Measurements from ENCODE around the gene TANK. TPM values are rescaled to one million over a fixed set of nuclear protein-coding genes. Genes with fewer than 3 reads are reported as not detected.

TANK gene
- total and polyA plus RNA-seq, 2 of the 13 experiments (the other 11 are each of a cell fraction or from before 2014, with no cell fraction given): 66.9 to 96.1 TPM

DNA sequence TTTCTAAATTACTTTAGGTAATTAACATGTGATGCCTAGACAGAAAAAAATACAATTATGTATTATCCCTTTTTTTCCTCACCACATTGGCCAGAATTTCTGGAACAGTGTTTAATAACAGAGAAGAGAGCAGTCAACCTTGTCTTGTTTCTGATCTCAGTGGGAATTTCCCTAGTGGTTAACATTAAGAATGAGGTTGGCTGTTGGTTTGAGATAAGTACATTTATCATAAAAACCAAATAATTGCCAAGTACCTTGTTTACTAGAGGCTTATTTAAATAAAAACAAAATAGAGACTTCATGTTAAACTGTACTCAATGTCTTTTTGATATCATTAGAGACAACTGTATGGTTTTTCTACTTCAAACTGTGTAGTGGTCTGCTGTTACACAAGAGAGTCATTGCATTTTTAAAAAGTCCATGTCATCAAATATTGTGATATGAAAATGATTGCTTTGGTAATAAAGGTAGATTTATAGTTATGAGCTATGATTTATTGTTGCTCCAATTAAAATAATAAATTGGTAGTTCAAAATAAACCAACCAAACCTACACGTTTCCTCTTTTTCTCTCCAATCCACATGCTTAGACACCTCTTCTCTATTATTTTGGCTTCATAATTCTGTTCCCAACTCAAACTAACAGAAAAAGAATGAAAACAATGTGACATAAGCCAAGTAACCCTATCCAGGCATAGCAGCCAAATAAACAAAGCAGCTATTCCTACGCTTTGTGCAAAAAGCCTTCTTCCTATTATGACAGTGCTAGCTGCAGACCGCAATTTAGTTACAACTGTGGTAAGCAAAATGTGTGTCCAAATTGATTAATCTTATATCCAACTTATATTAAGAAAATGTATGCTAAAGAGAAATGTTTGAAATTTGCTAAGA lies 20.9 kb upstream of the TANK start:
- Histone ChIP-seq H3K4me3 (replicated peaks in 1 of 3; ENCODE audit: insufficient read depth in 1 of 3, low read depth in 2 of 3, low read length in 3 of 3) (no peak overlapping the region), H3K36me3 (replicated peaks in 1 of 2; ENCODE audit: control insufficient read depth in 1 of 2, insufficient read depth in 2 of 2, low read length in 2 of 2) (no peaks in the 10 kb centered on the region), H3K9ac (ENCODE audit: insufficient read depth, low read depth, low read length) (no peak overlapping the region), H2AFZ (ENCODE audit: low read length) (no peak overlapping the region), H4K20me1 (ENCODE audit: insufficient read depth, low read length) (no peaks in the 10 kb centered on the region), H3K4me2 (ENCODE audit: low read depth, low read length) (no peak overlapping the region), H3K9me3 (ENCODE audit: low read length) (no peaks in the 10 kb centered on the region), H3K79me2 (ENCODE audit: insufficient read depth, low read length) (no peaks in the 10 kb centered on the region), H3K4me1 (ENCODE audit: insufficient read depth, low read length) (peaks cover 21% of the 10 kb centered on the region), H3K27me3 (ENCODE audit: control insufficient read depth in 1 of 2, insufficient read depth in 2 of 2, low read length in 2 of 2) (no peaks in the 10 kb centered on the region), H3K27ac (ENCODE audit: extremely low read length, insufficient read depth, low read length) (no peak overlapping the region)
- in situ Hi-C loops (cut with HindIII; ENCODE audit: extremely low pct_ligation_motif_present, low pct_unique_long_range_greater_than_20kb): no loop called here
- DNase-seq (ENCODE audit: low spot score) (no peak), FAIRE-seq (no peak), ATAC-seq (no peak)
- ChIA-PET POLR2A (no interaction called here), CTCF (ENCODE audit: low intra/inter-chr PET ratio, low total read pairs) (no interaction called here)
- no TSS peak for BruUV-seq (replicated peaks)
- intact Hi-C loops (cut with micrococcal nuclease; ENCODE audit: unreplicated experiment): no loop called here
- TF ChIP-seq SOX6 (IDR thresholded peaks at IDR 0.05): no peak
- TF ChIP-seq SOX6 (CRISPR knock-in tag; IDR thresholded peaks at IDR 0.05): no peak
- TF ChIP-seq MAFF (IDR thresholded peaks at IDR 0.05; ENCODE audit: low read depth, low read length): peak; percentile 73
- TF ChIP-seq, protein P1, sequence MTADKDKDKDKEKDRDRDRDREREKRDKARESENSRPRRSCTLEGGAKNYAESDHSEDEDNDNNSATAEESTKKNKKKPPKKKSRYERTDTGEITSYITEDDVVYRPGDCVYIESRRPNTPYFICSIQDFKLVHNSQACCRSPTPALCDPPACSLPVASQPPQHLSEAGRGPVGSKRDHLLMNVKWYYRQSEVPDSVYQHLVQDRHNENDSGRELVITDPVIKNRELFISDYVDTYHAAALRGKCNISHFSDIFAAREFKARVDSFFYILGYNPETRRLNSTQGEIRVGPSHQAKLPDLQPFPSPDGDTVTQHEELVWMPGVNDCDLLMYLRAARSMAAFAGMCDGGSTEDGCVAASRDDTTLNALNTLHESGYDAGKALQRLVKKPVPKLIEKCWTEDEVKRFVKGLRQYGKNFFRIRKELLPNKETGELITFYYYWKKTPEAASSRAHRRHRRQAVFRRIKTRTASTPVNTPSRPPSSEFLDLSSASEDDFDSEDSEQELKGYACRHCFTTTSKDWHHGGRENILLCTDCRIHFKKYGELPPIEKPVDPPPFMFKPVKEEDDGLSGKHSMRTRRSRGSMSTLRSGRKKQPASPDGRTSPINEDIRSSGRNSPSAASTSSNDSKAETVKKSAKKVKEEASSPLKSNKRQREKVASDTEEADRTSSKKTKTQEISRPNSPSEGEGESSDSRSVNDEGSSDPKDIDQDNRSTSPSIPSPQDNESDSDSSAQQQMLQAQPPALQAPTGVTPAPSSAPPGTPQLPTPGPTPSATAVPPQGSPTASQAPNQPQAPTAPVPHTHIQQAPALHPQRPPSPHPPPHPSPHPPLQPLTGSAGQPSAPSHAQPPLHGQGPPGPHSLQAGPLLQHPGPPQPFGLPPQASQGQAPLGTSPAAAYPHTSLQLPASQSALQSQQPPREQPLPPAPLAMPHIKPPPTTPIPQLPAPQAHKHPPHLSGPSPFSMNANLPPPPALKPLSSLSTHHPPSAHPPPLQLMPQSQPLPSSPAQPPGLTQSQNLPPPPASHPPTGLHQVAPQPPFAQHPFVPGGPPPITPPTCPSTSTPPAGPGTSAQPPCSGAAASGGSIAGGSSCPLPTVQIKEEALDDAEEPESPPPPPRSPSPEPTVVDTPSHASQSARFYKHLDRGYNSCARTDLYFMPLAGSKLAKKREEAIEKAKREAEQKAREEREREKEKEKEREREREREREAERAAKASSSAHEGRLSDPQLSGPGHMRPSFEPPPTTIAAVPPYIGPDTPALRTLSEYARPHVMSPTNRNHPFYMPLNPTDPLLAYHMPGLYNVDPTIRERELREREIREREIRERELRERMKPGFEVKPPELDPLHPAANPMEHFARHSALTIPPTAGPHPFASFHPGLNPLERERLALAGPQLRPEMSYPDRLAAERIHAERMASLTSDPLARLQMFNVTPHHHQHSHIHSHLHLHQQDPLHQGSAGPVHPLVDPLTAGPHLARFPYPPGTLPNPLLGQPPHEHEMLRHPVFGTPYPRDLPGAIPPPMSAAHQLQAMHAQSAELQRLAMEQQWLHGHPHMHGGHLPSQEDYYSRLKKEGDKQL (CRISPR knock-in tag; IDR thresholded peaks at IDR 0.05; ENCODE audit: low read depth): no peak
- no peak for TF ChIP-seq ZNF138 (CRISPR knock-in tag; IDR thresholded peaks at IDR 0.05; ENCODE audit: low read depth)
- peak; percentile 75 to 79 for TF ChIP-seq MAFK (conservative IDR thresholded peaks at IDR 0.05 in 1 of 2, IDR thresholded peaks at IDR 0.05 in 1 of 2; ENCODE audit: low read length in 2 of 2)
- TF ChIP-seq TCF7 (IDR thresholded peaks at IDR 0.05; ENCODE audit: low read depth): no peak
- TF ChIP-seq HINFP (CRISPR knock-in tag; IDR thresholded peaks at IDR 0.05; ENCODE audit: low read depth): no peak
- TF ChIP-seq ERF (CRISPR knock-in tag; IDR thresholded peaks at IDR 0.05): no peak
- TF ChIP-seq U2AF1 (optimal IDR thresholded peaks at IDR 0.05; ENCODE audit: low read depth, low read length): no peak
- 80% methylated on average over 3 of the region's 3 CpGs for WGBS (ENCODE audit: low lambda C conversion rate)

Data from HepG2 (cell line).